SJSA1 (cell line): ENCODE measurements around the gene SMYD3. TPM values are rescaled to one million over a fixed set of nuclear protein-coding genes. Genes with fewer than 3 reads are reported as not detected.

Experiments used
- DNase-seq, 2 experiments: peaks; one replicate each; pipeline ENCODE4 v3.0.0-alpha.2; 2015 to 2020; ENCODE audit warnings: low spot score in 2 of 2, low read depth in 1 of 2
- H3K27ac ChIP-seq: fragments of 250-450 bp; sonication (Bioruptor Pico); 2 replicates; pipeline ENCODE4 v1.5.1; 2020; ENCODE audit warnings: mild to moderate bottlenecking, moderate library complexity
- H3K27me3 ChIP-seq: fragments of 250-450 bp; sonication (Bioruptor Pico); replicated peaks from 2 replicates; pipeline ENCODE4 v1.5.1; 2020; ENCODE audit warnings: mild to moderate bottlenecking, moderate library complexity
- H3K36me3 ChIP-seq: fragments of 250-450 bp; sonication (Bioruptor Pico); 2 replicates; pipeline ENCODE4 v1.5.1; 2020; ENCODE audit warnings: mild to moderate bottlenecking
- H3K4me1 ChIP-seq: fragments of 250-450 bp; sonication (Bioruptor Pico); replicated peaks from 2 replicates; pipeline ENCODE4 v1.6.1; 2021; ENCODE audit warnings: mild to moderate bottlenecking
- H3K4me3 ChIP-seq: fragments of 250-450 bp; sonication (Bioruptor Pico); 2 replicates; pipeline ENCODE4 v1.5.1; 2020; ENCODE audit warnings: mild to moderate bottlenecking
- H3K9me3 ChIP-seq: fragments of 250-450 bp; sonication (Bioruptor Pico); replicated peaks from 2 replicates; pipeline ENCODE4 v1.5.1; 2020; ENCODE audit warnings: mild to moderate bottlenecking
- total RNA-seq: library from RNA; depleted of rRNA; stranded (reverse); fragments of >200 nt; shearing (Covaris generic); gene quantifications from 2 replicates; pipeline ENCODE4 v1.2.3, GENCODE V29; 2014

The SMYD3 gene
- total RNA-seq, 1 experiment from 2014 or later: 38.5 TPM

GRCh38 chr1:246215510-246215903, 291.6 kb downstream of the SMYD3 start:
- Histone ChIP-seq H3K4me1 (peaks cover 20% of the 10 kb centered on the region), H3K9me3 (no peaks in the 10 kb centered on the region), H3K27ac (peak overlapping the region; percentile 80), H3K4me3 (peak overlapping the region; percentile 17), H3K36me3 (no peaks in the 10 kb centered on the region), H3K27me3 (no peaks in the 10 kb centered on the region)
- no peak for DNase-seq

GRCh38 chr1:246214708-246215509, 292.2 kb downstream of the SMYD3 start:
- Histone ChIP-seq H3K4me1 (peaks cover 20% of the 10 kb centered on the region), H3K4me3 (peak overlapping the region; percentile 17), H3K36me3 (no peaks in the 10 kb centered on the region), H3K9me3 (no peaks in the 10 kb centered on the region), H3K27me3 (no peaks in the 10 kb centered on the region), H3K27ac (peak overlapping the region; percentile 80)
- peak; percentile 84 to 86 for DNase-seq

GRCh38 chr1:246213947-246214346, 293.1 kb downstream of the SMYD3 start:
- H3K27me3 ChIP-seq: no peaks in the 10 kb centered on the region
- peak overlapping the region; percentile 80 for H3K27ac ChIP-seq
- H3K36me3 ChIP-seq: no peaks in the 10 kb centered on the region
- peaks cover 20% of the 10 kb centered on the region for H3K4me1 ChIP-seq
- no peaks in the 10 kb centered on the region for H3K9me3 ChIP-seq
- H3K4me3 ChIP-seq: no peak overlapping the region
- no peak for DNase-seq

GRCh38 chr1:246213502-246213901, 293.6 kb downstream of the SMYD3 start:
- Histone ChIP-seq H3K4me3 (no peak overlapping the region), H3K27me3 (no peaks in the 10 kb centered on the region)
- DNase-seq: no peak

GRCh38 chr1:246213036-246213435, 294.0 kb downstream of the SMYD3 start:
- H3K4me1 ChIP-seq: peaks cover 20% of the 10 kb centered on the region
- DNase-seq: no peak
- no peak overlapping the region for H3K27ac ChIP-seq
- H3K9me3 ChIP-seq: no peaks in the 10 kb centered on the region
- H3K27me3 ChIP-seq: no peaks in the 10 kb centered on the region
- no peak overlapping the region for H3K4me3 ChIP-seq
- no peaks in the 10 kb centered on the region for H3K36me3 ChIP-seq

More at GRCh38 chr1:246213502-246213901, 293.6 kb downstream of the SMYD3 start:
- H3K4me1 ChIP-seq: peaks cover 20% of the 10 kb centered on the region
- no peak overlapping the region for H3K27ac ChIP-seq
- no peaks in the 10 kb centered on the region for H3K9me3 ChIP-seq
- H3K36me3 ChIP-seq: no peaks in the 10 kb centered on the region

- no peaks in the 10 kb centered on the region for H3K36me3 ChIP-seq
- DNase-seq: no peak
- H3K9me3 ChIP-seq: no peaks in the 10 kb centered on the region
- no peaks in the 10 kb centered on the region for H3K27me3 ChIP-seq
- no peak overlapping the region for H3K27ac ChIP-seq
- H3K4me3 ChIP-seq: no peak overlapping the region
- peaks cover 20% of the 10 kb centered on the region for H3K4me1 ChIP-seq
Observed at GRCh38 chr1:246212013-246212412, 295.1 kb downstream of the SMYD3 start.

- H3K9me3 ChIP-seq: no peaks in the 10 kb centered on the region
- H3K27me3 ChIP-seq: no peaks in the 10 kb centered on the region
- DNase-seq: no peak
- no peak overlapping the region for H3K4me3 ChIP-seq
- H3K27ac ChIP-seq: no peak overlapping the region
- no peaks in the 10 kb centered on the region for H3K36me3 ChIP-seq
- peaks cover 19% of the 10 kb centered on the region for H3K4me1 ChIP-seq
Observed at GRCh38 chr1:246210756-246211155, 296.3 kb downstream of the SMYD3 start.

- Histone ChIP-seq H3K4me3 (no peak overlapping the region), H3K9me3 (no peaks in the 10 kb centered on the region), H3K27ac (no peak overlapping the region), H3K36me3 (no peaks in the 10 kb centered on the region), H3K27me3 (no peaks in the 10 kb centered on the region), H3K4me1 (no peaks in the 10 kb centered on the region)
- DNase-seq: no peak
Observed at GRCh38 chr1:246208105-246208504, 299.0 kb downstream of the SMYD3 start.

GRCh38 chr1:246203180-246203579, 303.9 kb downstream of the SMYD3 start:
- no peaks in the 10 kb centered on the region for H3K9me3 ChIP-seq
- DNase-seq: no peak
- no peaks in the 10 kb centered on the region for H3K27me3 ChIP-seq
- no peaks in the 10 kb centered on the region for H3K4me1 ChIP-seq
- H3K4me3 ChIP-seq: no peak overlapping the region
- H3K36me3 ChIP-seq: no peaks in the 10 kb centered on the region
- H3K27ac ChIP-seq: no peak overlapping the region

GRCh38 chr1:246200738-246201137, 306.3 kb downstream of the SMYD3 start:
- H3K9me3 ChIP-seq: no peaks in the 10 kb centered on the region
- no peaks in the 10 kb centered on the region for H3K36me3 ChIP-seq
- H3K27me3 ChIP-seq: 0 out of 2 replicates have a peak, but pooled peaks cover 2% of the 10 kb centered on the region
- H3K4me1 ChIP-seq: no peaks in the 10 kb centered on the region
- DNase-seq: no peak
- no peak overlapping the region for H3K4me3 ChIP-seq
- no peak overlapping the region for H3K27ac ChIP-seq

GRCh38 chr1:246200225-246200624, 306.9 kb downstream of the SMYD3 start:
- H3K27me3 ChIP-seq: 0 out of 2 replicates have a peak, but pooled peaks cover 2% of the 10 kb centered on the region
- H3K36me3 ChIP-seq: no peaks in the 10 kb centered on the region
- no peak overlapping the region for H3K4me3 ChIP-seq
- H3K4me1 ChIP-seq: no peaks in the 10 kb centered on the region
- no peaks in the 10 kb centered on the region for H3K9me3 ChIP-seq
- DNase-seq: no peak
- H3K27ac ChIP-seq: no peak overlapping the region

- Histone ChIP-seq H3K27me3 (0 out of 2 replicates have a peak, but pooled peaks cover 2% of the 10 kb centered on the region), H3K9me3 (no peaks in the 10 kb centered on the region), H3K36me3 (no peaks in the 10 kb centered on the region), H3K4me3 (no peak overlapping the region), H3K4me1 (no peaks in the 10 kb centered on the region), H3K27ac (no peak overlapping the region)
- DNase-seq: no peak
Observed at GRCh38 chr1:246199086-246199645, 307.9 kb downstream of the SMYD3 start.

GRCh38 chr1:246198115-246198816, 308.8 kb downstream of the SMYD3 start:
- no peaks in the 10 kb centered on the region for H3K4me1 ChIP-seq
- H3K27ac ChIP-seq: no peak overlapping the region
- DNase-seq: no peak
- no peaks in the 10 kb centered on the region for H3K9me3 ChIP-seq
- 0 out of 2 replicates have a peak, but pooled peaks cover 2% of the 10 kb centered on the region for H3K27me3 ChIP-seq
- H3K36me3 ChIP-seq: no peaks in the 10 kb centered on the region
- H3K4me3 ChIP-seq: no peak overlapping the region

GRCh38 chr1:246197076-246197475, 310.0 kb downstream of the SMYD3 start:
- H3K4me3 ChIP-seq: no peak overlapping the region
- H3K4me1 ChIP-seq: no peaks in the 10 kb centered on the region
- no peaks in the 10 kb centered on the region for H3K9me3 ChIP-seq

More at GRCh38 chr1:246197076-246197475, 310.0 kb downstream of the SMYD3 start:
- Histone ChIP-seq H3K27me3 (0 out of 2 replicates have a peak, but pooled peaks cover 2% of the 10 kb centered on the region), H3K36me3 (no peaks in the 10 kb centered on the region), H3K27ac (no peak overlapping the region)
- DNase-seq: no peak
